Erythroblast (primary cell): ENCODE measurements around the gene CASR.

Experiments
- GATA1 ChIP-seq: IDR thresholded peaks from 2 replicates; pipeline ENCODE4 v1.6.1; 2011; ENCODE audit warnings: low read depth, mild to moderate bottlenecking, control low read depth, low read length, moderate library complexity
- POLR2A ChIP-seq: IDR thresholded peaks from 2 replicates; pipeline ENCODE4 v1.6.1; 2011; ENCODE audit warnings: mild to moderate bottlenecking, low read length

- TF ChIP-seq POLR2A: no peak
- TF ChIP-seq GATA1: no peak
Observed at GRCh38 chr3:122227036-122227781, 43.7 kb downstream of the CASR start.
